ENCODE data around the gene REL. TPM values are rescaled to one million over a fixed set of nuclear protein-coding genes. Genes with fewer than 3 reads are reported as not detected.

Gene REL
- total and polyA plus RNA-seq, 2 of the 4 experiments (the other 2 are of a cell fraction) = 1.3 to 4.3 TPM

DNA sequence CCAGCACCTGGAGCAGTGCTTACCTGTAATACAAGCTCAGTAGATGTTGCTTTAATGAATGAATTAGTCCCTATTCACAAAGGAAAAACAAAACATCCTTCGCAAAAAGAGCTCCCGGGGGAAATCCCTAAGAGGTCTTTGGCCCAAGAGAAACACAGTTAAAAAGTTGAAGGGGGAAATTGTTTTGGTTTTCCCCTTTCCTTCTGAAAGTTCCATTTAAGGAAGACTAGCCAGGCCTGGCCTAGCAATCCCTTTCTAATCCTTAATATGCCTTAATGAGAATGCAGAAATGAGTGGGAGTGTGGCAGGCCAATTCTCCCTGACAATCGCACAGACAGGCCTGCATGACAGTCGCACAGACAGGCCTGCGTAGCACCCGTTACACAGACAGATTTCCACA is 33.5 kb upstream of the REL start:
- Histone ChIP-seq H3K14ac (replicated peaks; ENCODE audit: low read depth, low read length) (no peak overlapping the region), H4K91ac (ENCODE audit: insufficient read depth, low read depth, low read length) (no peak overlapping the region), H3K79me1 (ENCODE audit: low read depth in 1 of 2, low read length in 2 of 2) (no peaks in the 10 kb centered on the region), H3K18ac (ENCODE audit: low read depth, low read length) (no peak overlapping the region), H4K5ac (ENCODE audit: low read depth, low read length) (no peak overlapping the region), H2BK120ac (ENCODE audit: low read depth, low read length) (no peak overlapping the region), H2BK20ac (ENCODE audit: low read depth, low read length) (no peak overlapping the region), H3K9me1 (ENCODE audit: insufficient read depth, low read length) (no peaks in the 10 kb centered on the region), H3K36me3 (ENCODE audit: control insufficient read depth, insufficient read depth, low read length) (no peaks in the 10 kb centered on the region), H2BK5ac (ENCODE audit: low read depth, low read length, poor library complexity, severe bottlenecking) (no peak overlapping the region), H2AK9ac (replicated peaks; ENCODE audit: low read depth, low read length, poor library complexity) (no peak overlapping the region), H2BK15ac (ENCODE audit: low read depth, low read length) (no peak overlapping the region), H3K27me3 (ENCODE audit: control insufficient read depth, insufficient read depth, low read length) (peaks cover 4% of the 10 kb centered on the region), H3K56ac (ENCODE audit: extremely low read depth, insufficient read depth, low read length) (no peak overlapping the region), H2AK5ac (ENCODE audit: low read depth, low read length) (no peak overlapping the region), H3K9me3 (ENCODE audit: control insufficient read depth, insufficient read depth, low read length) (no peaks in the 10 kb centered on the region), H3K27ac (ENCODE audit: insufficient read depth, low read length) (no peak overlapping the region), H3K4me3 (ENCODE audit: insufficient read depth, low read depth, low read length) (no peak overlapping the region), H3K23ac (ENCODE audit: low read depth, low read length) (no peak overlapping the region), H3K4me1 (ENCODE audit: control insufficient read depth, insufficient read depth, low read length) (no peaks in the 10 kb centered on the region), H4K8ac (ENCODE audit: low read depth in 2 of 2, low read length in 2 of 2) (no peak overlapping the region), H3K9ac (ENCODE audit: low read depth, low read length) (no peak overlapping the region), H4K20me1 (ENCODE audit: insufficient read depth, low read length) (no peaks in the 10 kb centered on the region), H3K4ac (ENCODE audit: low read depth, low read length) (no peak overlapping the region), H2AFZ (replicated peaks; ENCODE audit: low read length, poor library complexity) (no peak overlapping the region), H3K4me2 (ENCODE audit: low read depth, low read length) (no peak overlapping the region)
- CTCF ChIA-PET = no interaction called here
- in situ Hi-C loops (cut with MboI; ENCODE audit: low sequenced_read_pairs) (no loop called here), intact Hi-C loops (cut with micrococcal nuclease) (no loop called here), dilution Hi-C loops (cut with HindIII; ENCODE audit: low sequenced_read_pairs, unreplicated experiment) (no loop called here)
- no peak for TF ChIP-seq MAFK (IDR thresholded peaks at IDR 0.05; ENCODE audit: low read depth, low read length)
- TF ChIP-seq, protein P1, sequence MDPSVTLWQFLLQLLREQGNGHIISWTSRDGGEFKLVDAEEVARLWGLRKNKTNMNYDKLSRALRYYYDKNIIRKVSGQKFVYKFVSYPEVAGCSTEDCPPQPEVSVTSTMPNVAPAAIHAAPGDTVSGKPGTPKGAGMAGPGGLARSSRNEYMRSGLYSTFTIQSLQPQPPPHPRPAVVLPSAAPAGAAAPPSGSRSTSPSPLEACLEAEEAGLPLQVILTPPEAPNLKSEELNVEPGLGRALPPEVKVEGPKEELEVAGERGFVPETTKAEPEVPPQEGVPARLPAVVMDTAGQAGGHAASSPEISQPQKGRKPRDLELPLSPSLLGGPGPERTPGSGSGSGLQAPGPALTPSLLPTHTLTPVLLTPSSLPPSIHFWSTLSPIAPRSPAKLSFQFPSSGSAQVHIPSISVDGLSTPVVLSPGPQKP (IDR thresholded peaks at IDR 0.05; ENCODE audit: borderline replicate concordance, low read depth, low read length) = no peak
- TF ChIP-seq RAD21 (IDR thresholded peaks at IDR 0.05; ENCODE audit: low read length) = no peak
- no peak for TF ChIP-seq SMC3 (IDR thresholded peaks at IDR 0.05; ENCODE audit: low read depth, low read length)
- TF ChIP-seq CHD1 (IDR thresholded peaks at IDR 0.05; ENCODE audit: low read depth, low read length) = no peak
- TF ChIP-seq MXI1 (IDR thresholded peaks at IDR 0.05; ENCODE audit: borderline replicate concordance, low read depth, low read length) = no peak
- TF ChIP-seq POLR2A (IDR thresholded peaks at IDR 0.05; ENCODE audit: low read depth, low read length) = no peak
- TF ChIP-seq RCOR1 (IDR thresholded peaks at IDR 0.05; ENCODE audit: insufficient replicate concordance, low read length) = no peak
- no peak for TF ChIP-seq NFE2L2 (IDR thresholded peaks at IDR 0.05; ENCODE audit: low read depth, low read length)
- TF ChIP-seq FOS (IDR thresholded peaks at IDR 0.05; ENCODE audit: low read depth, low read length) = no peak
- no peak for TF ChIP-seq MAZ (IDR thresholded peaks at IDR 0.05; ENCODE audit: borderline replicate concordance, low read depth, low read length)
- TF ChIP-seq BHLHE40 (IDR thresholded peaks at IDR 0.05; ENCODE audit: low read depth, low read length) = no peak
- TF ChIP-seq, protein P2, sequence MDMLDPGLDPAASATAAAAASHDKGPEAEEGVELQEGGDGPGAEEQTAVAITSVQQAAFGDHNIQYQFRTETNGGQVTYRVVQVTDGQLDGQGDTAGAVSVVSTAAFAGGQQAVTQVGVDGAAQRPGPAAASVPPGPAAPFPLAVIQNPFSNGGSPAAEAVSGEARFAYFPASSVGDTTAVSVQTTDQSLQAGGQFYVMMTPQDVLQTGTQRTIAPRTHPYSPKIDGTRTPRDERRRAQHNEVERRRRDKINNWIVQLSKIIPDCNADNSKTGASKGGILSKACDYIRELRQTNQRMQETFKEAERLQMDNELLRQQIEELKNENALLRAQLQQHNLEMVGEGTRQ (IDR thresholded peaks at IDR 0.05; ENCODE audit: low read depth, low read length) = no peak
- TF ChIP-seq, protein P3, sequence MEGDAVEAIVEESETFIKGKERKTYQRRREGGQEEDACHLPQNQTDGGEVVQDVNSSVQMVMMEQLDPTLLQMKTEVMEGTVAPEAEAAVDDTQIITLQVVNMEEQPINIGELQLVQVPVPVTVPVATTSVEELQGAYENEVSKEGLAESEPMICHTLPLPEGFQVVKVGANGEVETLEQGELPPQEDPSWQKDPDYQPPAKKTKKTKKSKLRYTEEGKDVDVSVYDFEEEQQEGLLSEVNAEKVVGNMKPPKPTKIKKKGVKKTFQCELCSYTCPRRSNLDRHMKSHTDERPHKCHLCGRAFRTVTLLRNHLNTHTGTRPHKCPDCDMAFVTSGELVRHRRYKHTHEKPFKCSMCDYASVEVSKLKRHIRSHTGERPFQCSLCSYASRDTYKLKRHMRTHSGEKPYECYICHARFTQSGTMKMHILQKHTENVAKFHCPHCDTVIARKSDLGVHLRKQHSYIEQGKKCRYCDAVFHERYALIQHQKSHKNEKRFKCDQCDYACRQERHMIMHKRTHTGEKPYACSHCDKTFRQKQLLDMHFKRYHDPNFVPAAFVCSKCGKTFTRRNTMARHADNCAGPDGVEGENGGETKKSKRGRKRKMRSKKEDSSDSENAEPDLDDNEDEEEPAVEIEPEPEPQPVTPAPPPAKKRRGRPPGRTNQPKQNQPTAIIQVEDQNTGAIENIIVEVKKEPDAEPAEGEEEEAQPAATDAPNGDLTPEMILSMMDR (conservative IDR thresholded peaks at IDR 0.05; ENCODE audit: low read depth, low read length) = no peak
- no peak for TF ChIP-seq CEBPB (IDR thresholded peaks at IDR 0.05; ENCODE audit: low read depth, low read length)
- no peak for TF ChIP-seq RFX5 (IDR thresholded peaks at IDR 0.05; ENCODE audit: low read depth, low read length)
- no peak for DNase-seq
- POLR2A ChIA-PET (ENCODE audit: unreplicated experiment) = no interaction called here
- WGBS, 2 experiments (ENCODE audit: extremely low coverage in 2 of 2, insufficient read length in 1 of 2) = 80% methylated on average over 1 of the region's 6 CpGs; no CpG with 5 or more reads in 1 of the 2 experiments
- no peak for ATAC-seq (ENCODE audit: low read depth)
- BruUV-seq (replicated peaks) = no TSS peak

Data from IMR-90 (cell line).